ENCODE results near the gene COMMD3. TPM values are rescaled to one million over a fixed set of nuclear protein-coding genes. Genes with fewer than 3 reads are reported as not detected.

The COMMD3 gene
- total and polyA plus RNA-seq, 2 of the 8 experiments (the other 6 are each of a cell fraction or from before 2014, with no cell fraction given): 2.3 to 2.7 TPM

DNA sequence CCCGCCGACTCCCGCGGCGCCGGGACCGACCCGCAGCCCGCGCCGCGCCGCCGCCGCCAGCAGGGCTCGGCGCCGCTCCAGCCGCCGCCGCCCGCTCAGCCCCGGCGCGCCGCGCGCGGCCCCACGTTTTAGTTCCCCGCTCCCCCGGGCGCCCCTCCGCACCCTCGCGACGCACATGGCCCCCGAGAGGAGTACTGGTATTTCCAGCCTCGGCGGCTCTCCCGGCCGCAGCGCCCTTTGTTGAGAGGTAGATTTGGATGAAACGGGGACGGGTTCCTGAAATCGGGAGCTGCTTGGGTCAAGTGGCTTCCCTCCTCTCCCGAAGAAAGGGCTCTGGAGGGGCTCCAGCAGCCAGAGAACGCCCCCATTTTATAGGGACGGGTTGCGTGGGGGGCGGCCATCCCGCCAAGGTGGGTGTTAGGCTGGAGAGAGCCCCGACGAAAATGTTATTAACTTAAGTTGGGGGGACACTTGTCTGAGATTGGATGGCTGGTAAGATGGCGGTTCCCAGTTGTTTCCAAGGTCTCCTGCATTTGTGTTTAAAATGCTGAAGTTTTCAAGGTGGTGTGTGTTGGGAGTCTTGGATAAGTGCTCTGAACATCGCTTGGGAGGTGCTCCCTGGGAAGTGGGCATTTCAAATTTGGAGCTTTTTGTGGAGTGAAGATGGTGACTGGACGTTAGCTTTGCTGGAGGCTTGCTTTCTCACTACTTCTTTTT lies 5.9 kb downstream of the COMMD3 start:
- Histone ChIP-seq H2BK12ac (ENCODE audit: low read depth, low read length) (no peak overlapping the region; the same call in 1 of the 2 replicates), H3K56ac (replicated peaks; ENCODE audit: insufficient read length, low read depth, low read length) (no peak overlapping the region), H3K79me2 (ENCODE audit: control insufficient read depth in 1 of 2, insufficient read depth in 2 of 2, low read length in 2 of 2) (no peaks in the 10 kb centered on the region), H3K4me3 (ENCODE audit: extremely low read depth in 1 of 4, insufficient read depth in 2 of 4, low read depth in 3 of 4, low read length in 4 of 4) (peak overlapping the region; percentile 44 to 68 (median 58)), H3K23ac (ENCODE audit: insufficient read length) (no peak overlapping the region), H3K79me1 (ENCODE audit: low read depth, low read length) (no peaks in the 10 kb centered on the region), H3K14ac (ENCODE audit: insufficient read length) (no peak overlapping the region), H3K4me2 (ENCODE audit: insufficient read depth in 1 of 2, low read depth in 2 of 2, low read length in 2 of 2) (peak overlapping the region; percentile 75 to 84), H4K5ac (ENCODE audit: insufficient read length, low read depth, low read length) (no peak overlapping the region), H2BK15ac (ENCODE audit: low read length) (no peak overlapping the region), H4K91ac (replicated peaks; ENCODE audit: insufficient read length, low read length) (no peak overlapping the region), H3K23me2 (ENCODE audit: low read depth, low read length) (peaks cover 8% of the 10 kb centered on the region), H3K36me3 (ENCODE audit: control insufficient read depth in 2 of 4, insufficient read depth in 4 of 4, low read length in 3 of 4) (no peaks in the 10 kb centered on the region), H3K27ac (ENCODE audit: low read depth, low read length) (no peak overlapping the region), H2AFZ (ENCODE audit: low read length) (no peak overlapping the region), H2AK5ac (ENCODE audit: low read depth, low read length) (no peak overlapping the region), H2BK5ac (ENCODE audit: low read depth, low read length) (no peak overlapping the region), H3K4ac (replicated peaks; ENCODE audit: insufficient read length, low read depth, low read length) (no peak overlapping the region), H3K27me3 (replicated peaks in 1 of 4; ENCODE audit: control insufficient read depth in 3 of 4, extremely low read depth in 1 of 4, insufficient read depth in 3 of 4, low read length in 3 of 4) (peaks cover 35 to 75% (median 56%) of the 10 kb centered on the region in 4 experiments), H4K20me1 (replicated peaks in 1 of 2; ENCODE audit: control insufficient read depth in 1 of 2, insufficient read depth in 2 of 2, low read length in 2 of 2) (peaks cover 7 to 12% of the 10 kb centered on the region in 2 experiments), H3K9ac (replicated peaks in 1 of 4; ENCODE audit: extremely low read depth in 1 of 4, low read depth in 3 of 4, low read length in 3 of 4) (peak overlapping the region in 3 of 4 experiments; percentile 15 to 56 (median 40); a peak in 3 of 7 replicates), H3K18ac (ENCODE audit: extremely low read depth, low read length) (no peak overlapping the region), H2BK20ac (ENCODE audit: low read length) (no peak overlapping the region), H3K4me1 (replicated peaks in 1 of 4; ENCODE audit: control insufficient read depth in 3 of 4, insufficient read depth in 4 of 4, low read length in 3 of 4) (peaks cover 6 to 21% (median 7%) of the 10 kb centered on the region in 4 experiments; a peak in 5 of 7 replicates), H2BK120ac (replicated peaks; ENCODE audit: low read depth, low read length) (no peak overlapping the region), H3K9me3 (ENCODE audit: insufficient read depth in 2 of 2, low read depth in 1 of 2, low read length in 1 of 2) (no peaks in the 10 kb centered on the region), H4K8ac (ENCODE audit: extremely low read depth, insufficient read depth, low read length) (no peak overlapping the region)
- TF ChIP-seq RNF2 (IDR thresholded peaks at IDR 0.05; ENCODE audit: borderline replicate concordance, low read depth, low read length, missing control alignments, poor library complexity, severe bottlenecking): peak; percentile 91
- TF ChIP-seq TEAD4 (IDR thresholded peaks at IDR 0.05; ENCODE audit: low read depth, low read length): no peak
- TF ChIP-seq SUZ12 (IDR thresholded peaks at IDR 0.05; ENCODE audit: low read length): peak; percentile 100
- TF ChIP-seq JUND (IDR thresholded peaks at IDR 0.05; ENCODE audit: low read length): no peak
- peak; percentile 100 for TF ChIP-seq EZH2 (IDR thresholded peaks at IDR 0.05; ENCODE audit: low read depth, low read length, severe bottlenecking)
- TF ChIP-seq TAF1 (IDR thresholded peaks at IDR 0.05; ENCODE audit: low read depth, low read length): no peak
- 0 out of 2 replicates have a peak, but pooled peaks have one; percentile 45 for TF ChIP-seq YY1 (IDR thresholded peaks at IDR 0.05; ENCODE audit: low read depth, low read length)
- TF ChIP-seq ZNF274 (IDR thresholded peaks at IDR 0.05; ENCODE audit: borderline replicate concordance, extremely low read depth, low read length): no peak
- no peak for TF ChIP-seq TBP (IDR thresholded peaks at IDR 0.05; ENCODE audit: low read depth, low read length)
- TF ChIP-seq CHD2 (IDR thresholded peaks at IDR 0.05; ENCODE audit: low read length): no peak
- no peak for TF ChIP-seq SP4 (IDR thresholded peaks at IDR 0.05; ENCODE audit: low read length)
- ChIA-PET CTCF (ENCODE audit: partially characterized antibody) (interaction anchor here (2.5 kb wide), 1 partner anchor 18 kb away, joined by 5 read pairs; no protein-coding TSS in a partner anchor), POLR2A (ENCODE audit: partially characterized antibody) (interaction anchor here (1.0 to 1.4 kb wide), 2 partner anchors 11 to 328 kb away, joined by 4 read pairs; no protein-coding TSS in a partner anchor)
- DNase-seq (ENCODE audit: low read depth in 1 of 2, low spot score in 2 of 2): peak in 1 of 2 experiments; percentile 69
- WGBS, 2 experiments (ENCODE audit: extremely low coverage in 1 of 2, insufficient coverage in 1 of 2, insufficient read length in 1 of 2, insufficient replicate concordance in 2 of 2, low coverage in 1 of 2, low lambda C conversion rate in 2 of 2, missing lambda C conversion rate in 1 of 2): 1% methylated on average over 28 of the region's 57 CpGs; no CpG with 5 or more reads in 1 of the 2 experiments
- no peak for FAIRE-seq

Measured in H1 (cell line).